Activated gamma-delta T cell (primary cell): Measurements from ENCODE around the gene FTCD.
"Not testable (repeated sequence)": the region's sequence is repeated elsewhere in the genome, so short reads cannot be mapped to it uniquely, and the experiment has no call there.

ENCODE experiments used
- DNase-seq: peaks from one replicate; lab custom pipeline; 2025; lab: John Stamatoyannopoulos, UW

The FTCD gene

GRCh38 chr21:46111857-46112724 lies 43.3 kb downstream of the FTCD start:
- no peak for DNase-seq

DNA sequence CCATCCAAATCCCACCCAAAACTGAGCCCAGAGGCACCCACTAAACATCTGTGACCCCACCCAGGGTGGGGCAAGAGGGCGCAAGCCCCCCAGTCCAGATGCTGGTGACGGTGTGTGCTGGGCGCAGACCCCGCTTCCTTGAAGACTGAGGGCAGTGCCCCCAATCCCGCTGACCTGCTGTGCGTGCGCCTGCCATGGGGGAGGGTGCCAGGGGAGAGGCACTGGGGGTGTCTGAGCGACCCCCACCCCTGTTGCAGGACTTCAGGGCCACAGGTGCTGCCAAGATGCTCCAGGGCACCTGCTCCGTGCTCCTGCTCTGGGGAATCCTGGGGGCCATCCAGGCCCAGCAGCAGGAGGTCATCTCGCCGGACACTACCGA lies 44.2 kb downstream of the FTCD start:
- DNase-seq = no peak

DNA sequence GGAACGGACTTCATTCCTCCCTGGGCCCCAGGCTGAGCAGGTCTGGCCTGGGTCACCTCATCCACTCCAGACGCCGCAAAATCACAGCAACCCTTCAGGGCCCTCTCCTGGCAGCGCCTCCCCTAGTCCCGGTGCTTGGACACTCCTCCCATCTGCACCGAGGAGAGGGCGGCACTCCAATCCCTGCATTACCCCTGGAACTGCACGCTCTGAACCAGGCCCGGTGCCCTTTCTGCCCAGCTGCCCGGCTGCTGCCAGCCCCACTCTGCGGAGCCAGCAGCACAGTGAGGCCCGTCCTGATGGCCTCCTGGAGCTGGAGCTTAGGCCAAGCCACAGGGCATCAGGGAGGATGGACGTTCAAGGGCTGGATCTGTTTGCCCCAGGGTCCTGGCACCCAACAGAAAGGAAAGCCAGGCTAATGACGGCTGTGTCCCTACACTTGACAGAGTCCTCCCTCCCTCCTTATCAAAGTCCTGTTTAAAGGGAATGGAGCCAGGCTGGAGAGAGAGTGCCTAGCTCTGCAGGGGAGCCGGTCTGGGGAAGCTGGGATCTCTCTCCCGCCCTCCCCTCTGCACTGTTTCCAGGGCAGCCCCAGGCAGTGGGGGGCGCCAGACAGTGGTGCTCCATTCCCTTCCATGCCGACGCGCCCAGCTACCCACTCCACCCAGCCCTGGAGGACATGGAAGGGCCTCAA lies 44.7 kb downstream of the FTCD start:
- DNase-seq = no peak

GRCh38 chr21:46109313-46110221 lies 45.8 kb downstream of the FTCD start:
- DNase-seq = no peak

- DNase-seq = no peak
Observed at GRCh38 chr21:46108827-46109312, 46.5 kb downstream of the FTCD start.

GRCh38 chr21:46107376-46107775 lies 48.0 kb downstream of the FTCD start:
- DNase-seq = not testable (repeated sequence)

DNA sequence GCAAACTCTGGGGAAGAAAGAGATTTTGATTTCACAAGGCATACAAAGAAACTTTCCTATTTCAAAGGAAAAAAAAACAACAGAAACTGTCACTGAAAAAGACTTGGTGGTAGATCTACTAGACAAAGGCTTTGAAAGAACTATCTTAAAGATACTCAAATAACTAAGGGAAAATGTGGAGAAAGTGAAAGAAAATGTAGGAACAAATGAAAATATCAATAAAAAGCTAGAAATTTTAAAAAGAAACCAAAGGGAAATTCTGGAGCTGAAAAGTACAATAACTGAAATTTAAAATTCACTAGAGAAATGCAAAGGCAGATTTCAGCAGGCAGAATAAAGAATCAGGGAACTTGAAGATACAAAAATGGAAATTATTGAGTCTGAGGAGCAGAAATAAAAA lies 51.3 kb downstream of the FTCD start:
- no peak for DNase-seq

GRCh38 chr21:46100906-46101305 lies 54.5 kb downstream of the FTCD start:
- no peak for DNase-seq

GRCh38 chr21:46100426-46100825 lies 55.0 kb downstream of the FTCD start:
- no peak for DNase-seq

DNA sequence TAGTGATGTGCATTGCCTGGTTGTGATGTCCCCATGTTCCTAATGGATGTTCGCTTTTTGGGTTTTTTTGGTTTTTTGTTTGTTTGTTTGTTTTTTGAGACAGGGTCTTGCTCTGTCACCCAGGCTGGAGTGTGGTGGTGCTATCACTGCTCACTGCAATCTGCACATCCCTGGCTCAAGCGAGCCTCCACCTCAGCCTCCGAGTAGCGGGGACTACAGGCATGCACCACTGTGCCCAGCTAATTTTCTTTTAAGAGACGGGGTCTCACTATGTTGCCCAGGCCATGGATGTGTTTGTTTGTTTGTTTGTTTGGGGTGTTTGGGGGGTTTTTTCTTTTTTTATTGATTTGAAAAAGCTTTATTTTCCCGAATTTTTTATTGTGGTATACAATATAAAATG lies 55.4 kb downstream of the FTCD start:
- DNase-seq = no peak

GRCh38 chr21:46099476-46099875 lies 55.9 kb downstream of the FTCD start:
- DNase-seq = no peak

- no peak for DNase-seq
Observed at GRCh38 chr21:46098303-46099141, 56.9 kb downstream of the FTCD start.

DNA sequence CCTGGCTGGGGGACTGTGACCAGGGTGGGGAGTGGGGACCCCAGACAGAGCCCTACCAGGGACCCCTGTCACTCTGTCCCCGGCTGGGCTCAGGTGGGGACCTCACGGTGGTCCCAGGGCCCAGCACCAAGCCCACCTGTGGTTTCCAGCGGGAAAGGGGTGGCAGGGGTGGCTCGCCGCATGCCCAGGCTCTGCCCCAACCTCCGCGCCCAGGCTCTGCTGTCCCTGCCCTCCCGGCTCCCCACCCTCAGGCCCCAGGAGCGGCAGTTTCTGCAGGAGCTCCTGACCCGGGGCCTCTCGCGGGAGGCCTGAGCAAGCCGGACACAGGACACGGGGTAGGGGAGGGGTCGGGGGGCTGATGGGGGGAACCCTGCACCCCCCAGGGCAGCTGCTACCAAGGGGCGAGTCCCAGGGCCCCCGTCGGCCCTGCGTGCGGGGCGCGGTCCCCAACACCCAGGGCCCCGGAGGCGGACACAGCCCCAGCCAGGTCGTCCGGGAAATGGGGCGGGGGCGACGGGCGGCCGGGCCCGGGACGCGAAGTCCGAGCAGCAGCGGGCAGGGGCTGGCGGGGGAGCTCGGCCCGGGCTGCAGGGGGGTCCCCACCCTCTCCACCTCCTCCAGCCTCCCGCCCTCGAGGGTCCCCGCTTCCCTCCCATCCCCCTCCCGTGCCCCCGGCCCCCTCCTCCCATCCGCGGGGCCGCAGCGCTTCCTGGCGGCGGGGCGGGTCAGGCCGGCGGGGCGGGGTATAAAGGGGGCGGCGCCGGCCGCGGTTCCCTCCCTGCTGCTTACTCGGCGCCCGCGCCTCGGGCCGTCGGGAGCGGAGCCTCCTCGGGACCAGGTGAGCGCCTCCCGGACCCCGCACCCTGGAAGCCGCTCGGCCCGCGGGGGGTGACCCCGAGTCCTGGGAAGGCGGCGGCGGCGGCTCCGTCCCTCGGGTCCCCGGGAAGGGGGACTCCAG lies 57.8 kb downstream of the FTCD start, which contains the start of gene COL6A2:
Gene COL6A2 (plus strand): TSS at position 777 of the 958 bp plus-strand sequence.
- peak; percentile 35 for DNase-seq

DNA sequence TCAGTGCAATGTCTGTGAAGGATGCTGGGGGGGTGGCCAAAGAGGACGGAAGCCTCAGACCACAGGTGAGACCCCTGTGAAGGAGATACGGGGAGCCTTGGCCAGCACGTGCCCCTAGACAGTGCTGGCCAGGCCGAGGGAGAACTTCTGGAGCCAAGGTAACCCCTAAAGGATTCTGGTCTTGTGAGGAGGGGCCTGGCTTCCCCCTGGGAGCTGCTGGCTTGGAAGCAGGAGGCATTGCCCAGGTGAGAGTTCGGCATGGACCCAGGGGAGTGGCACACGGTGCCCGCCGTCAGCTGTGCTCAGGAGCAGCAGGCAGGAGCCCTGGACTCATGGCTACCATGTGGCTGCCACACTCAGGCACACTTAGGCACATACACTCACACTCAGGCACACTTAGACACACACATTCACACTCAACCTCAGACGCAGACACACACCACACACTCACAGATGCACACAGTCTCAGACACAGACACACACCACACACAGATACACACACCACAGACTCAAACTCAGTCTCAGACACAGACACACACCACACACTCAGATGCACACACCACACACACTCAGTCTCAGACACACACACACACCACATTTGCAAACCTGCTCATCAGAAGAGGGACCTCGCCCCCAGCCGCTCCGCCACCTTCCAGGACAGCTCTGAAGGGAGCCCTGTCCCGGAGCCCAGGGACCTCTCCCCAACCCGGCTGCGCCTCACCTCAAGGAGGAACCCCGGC lies 58.6 kb downstream of the FTCD start:
- DNase-seq = no peak

DNA sequence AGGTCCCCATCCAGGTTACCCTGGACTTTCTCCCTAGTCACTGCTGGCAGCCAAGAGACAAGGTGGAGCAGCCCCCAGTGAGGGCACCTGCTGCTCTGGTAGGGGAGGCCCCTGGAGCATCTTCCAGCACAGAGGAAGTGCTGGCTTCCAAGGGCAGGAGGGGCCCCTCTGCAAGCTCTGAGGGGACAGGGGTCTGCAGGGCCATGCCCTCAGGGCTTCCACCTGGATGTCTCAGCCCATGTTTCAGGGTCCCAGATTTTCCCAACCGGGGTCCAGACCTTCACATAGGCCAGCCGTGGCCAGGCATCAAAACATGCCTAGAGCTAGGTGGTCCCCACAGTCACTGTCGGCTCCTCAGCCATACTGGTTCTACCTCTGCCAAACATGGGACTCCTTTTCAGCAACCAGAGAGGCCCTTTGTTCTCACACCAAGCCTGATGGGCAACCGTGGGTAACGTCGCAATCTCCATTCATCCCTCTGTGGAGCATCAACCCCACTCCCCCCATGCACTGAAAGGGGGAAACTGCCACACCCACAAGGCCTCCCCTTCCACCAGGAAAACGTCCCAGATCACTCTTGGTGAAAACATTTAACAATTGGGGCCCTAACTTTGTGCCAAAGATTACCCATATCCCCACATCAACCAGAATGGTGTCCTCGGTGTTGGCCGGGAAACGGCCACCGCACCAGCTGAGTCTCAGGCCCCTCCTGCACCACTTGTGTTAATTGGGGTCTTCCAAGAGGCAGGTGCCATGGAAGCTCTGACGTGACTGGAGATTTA lies 59.4 kb downstream of the FTCD start:
- no peak for DNase-seq

- DNase-seq = no peak
Observed at GRCh38 chr21:46095083-46095719, 60.2 kb downstream of the FTCD start.

- no peak for DNase-seq
Observed at GRCh38 chr21:46094401-46095082, 60.8 kb downstream of the FTCD start.
